IMR-90 (cell line): Measurements from ENCODE around the gene MEIS1. TPM values are rescaled to one million over a fixed set of nuclear protein-coding genes. Genes with fewer than 3 reads are reported as not detected.

Experiments
- ATAC-seq: fragments of 200-7000 bp; cut with Tn5 transposase; 2 replicates; pipeline ENCODE4 v1.9.1; 2020; ENCODE audit warnings: low read depth, mild to moderate bottlenecking, moderate library complexity
- BruUV-seq: library from RNA; stranded (reverse); fragments of 400-500 nt; replicated peaks from 2 replicates; lab custom pipeline; 2021; lab: Mats Ljungman, UMichigan
- CTCF ChIA-PET: fragments of 300-600 bp; formaldehyde crosslinking; extraction: SDS; loops from one replicate; lab custom pipeline; 2021; ENCODE audit warnings: antibody characterized with exemption; lab: Yijun Ruan, JAX
- POLR2A ChIA-PET: fragments of 300-600 bp; sonication (Branson Sonifier 250); formaldehyde crosslinking; loops from one replicate; lab custom pipeline; 2022; ENCODE audit warnings: antibody characterized with exemption; ENCODE audit not compliant: unreplicated experiment; lab: Charles Lee
- DNase-seq: peaks from one replicate; pipeline ENCODE4 v3.0.0; 2013
- H2AFZ ChIP-seq: replicated peaks from 2 replicates; pipeline ENCODE3; 2013; ENCODE audit warnings: low read length, mild to moderate bottlenecking; ENCODE audit not compliant: poor library complexity
- H2AK5ac ChIP-seq: 2 replicates; pipeline ENCODE4 v1.6.1; 2013; ENCODE audit warnings: low read depth, low read length, inconsistent platforms
- H2AK9ac ChIP-seq: replicated peaks from 2 replicates; pipeline ENCODE3; 2013; ENCODE audit warnings: mild to moderate bottlenecking, low read depth, low read length, moderate library complexity; ENCODE audit not compliant: poor library complexity
- H2BK120ac ChIP-seq: 2 replicates; pipeline ENCODE4 v1.6.1; 2013; ENCODE audit warnings: low read depth, low read length, inconsistent platforms
- H2BK15ac ChIP-seq: 3 replicates; pipeline ENCODE4 v1.6.1; 2013; ENCODE audit warnings: low read depth, low read length, inconsistent platforms
- H2BK20ac ChIP-seq: 2 replicates; pipeline ENCODE4 v1.6.1; 2013; ENCODE audit warnings: low read depth, mild to moderate bottlenecking, inconsistent platforms, low read length, moderate library complexity
- H2BK5ac ChIP-seq: 2 replicates; pipeline ENCODE4 v1.6.1; 2013; ENCODE audit warnings: mild to moderate bottlenecking, low read depth, low read length, inconsistent platforms; ENCODE audit not compliant: poor library complexity, severe bottlenecking
- H3K14ac ChIP-seq: replicated peaks from 2 replicates; pipeline ENCODE4 v1.6.1; 2013; ENCODE audit warnings: low read depth, low read length, inconsistent platforms
- H3K18ac ChIP-seq: 2 replicates; pipeline ENCODE4 v1.6.1; 2013; ENCODE audit warnings: low read depth, low read length, control low read depth
- H3K23ac ChIP-seq: 2 replicates; pipeline ENCODE4 v1.6.1; 2013; ENCODE audit warnings: low read depth, low read length, inconsistent platforms
- H3K27ac ChIP-seq: 2 replicates; pipeline ENCODE4 v1.5.1; 2013; ENCODE audit warnings: mild to moderate bottlenecking, control low read depth, low read length; ENCODE audit not compliant: insufficient read depth
- H3K27me3 ChIP-seq: 2 replicates; pipeline ENCODE4 v1.6.1; 2013; ENCODE audit warnings: low read length; ENCODE audit not compliant: control insufficient read depth, insufficient read depth
- H3K36me3 ChIP-seq: 2 replicates; pipeline ENCODE4 v1.6.1; 2013; ENCODE audit warnings: low read length, mixed read lengths; ENCODE audit not compliant: control insufficient read depth, insufficient read depth
- H3K4ac ChIP-seq: 2 replicates; pipeline ENCODE4 v1.6.1; 2013; ENCODE audit warnings: low read depth, low read length, inconsistent platforms
- H3K4me1 ChIP-seq: 2 replicates; pipeline ENCODE4 v1.6.1; 2013; ENCODE audit warnings: low read length, mixed read lengths; ENCODE audit not compliant: control insufficient read depth, insufficient read depth
- H3K4me2 ChIP-seq: 2 replicates; pipeline ENCODE4 v1.6.1; 2013; ENCODE audit warnings: low read depth, mild to moderate bottlenecking, control low read depth, low read length, moderate library complexity
- H3K4me3 ChIP-seq: 2 replicates; pipeline ENCODE4 v1.5.1; 2013; ENCODE audit warnings: low read depth, mild to moderate bottlenecking, control low read depth, low read length, moderate library complexity; ENCODE audit not compliant: insufficient read depth
- H3K56ac ChIP-seq: 2 replicates; pipeline ENCODE4 v1.6.1; 2013; ENCODE audit warnings: low read length, inconsistent platforms; ENCODE audit not compliant: insufficient read depth; ENCODE audit errors: extremely low read depth
- H3K79me1 ChIP-seq, 2 experiments: 2 replicates each; pipeline ENCODE4 v1.6.1; 2013; ENCODE audit warnings: low read length in 2 of 2, inconsistent platforms in 1 of 2, low read depth in 1 of 2
- H3K9ac ChIP-seq: 2 replicates; pipeline ENCODE4 v1.6.1; 2013; ENCODE audit warnings: low read depth, low read length, control low read depth
- H3K9me1 ChIP-seq: 2 replicates; pipeline ENCODE4 v1.6.1; 2013; ENCODE audit warnings: low read length, inconsistent platforms; ENCODE audit not compliant: insufficient read depth
- H3K9me3 ChIP-seq: 2 replicates; pipeline ENCODE4 v1.6.1; 2013; ENCODE audit warnings: low read length; ENCODE audit not compliant: control insufficient read depth, insufficient read depth
- H4K20me1 ChIP-seq: 2 replicates; pipeline ENCODE4 v1.6.1; 2013; ENCODE audit warnings: low read length, inconsistent platforms; ENCODE audit not compliant: insufficient read depth
- H4K5ac ChIP-seq: 2 replicates; pipeline ENCODE4 v1.6.1; 2013; ENCODE audit warnings: mild to moderate bottlenecking, low read depth, low read length, control low read depth
- H4K8ac ChIP-seq, 2 experiments: 2 replicates each; pipeline ENCODE4 v1.6.1; 2013; ENCODE audit warnings: low read depth in 2 of 2, low read length in 2 of 2, control low read depth in 1 of 2, inconsistent platforms in 1 of 2
- H4K91ac ChIP-seq: 2 replicates; pipeline ENCODE4 v1.6.1; 2013; ENCODE audit warnings: low read depth, low read length, inconsistent platforms; ENCODE audit not compliant: insufficient read depth
- CEBPB ChIP-seq: IDR thresholded peaks from 2 replicates; pipeline ENCODE4 v1.6.1; 2012; ENCODE audit warnings: low read depth, low read length, improper control_type of control experiment
- CHD1 ChIP-seq: IDR thresholded peaks from 2 replicates; pipeline ENCODE4 v1.6.1; 2012; ENCODE audit warnings: low read depth, low read length, improper control_type of control experiment
- NFE2L2 ChIP-seq: fragments of 150-350 bp; IDR thresholded peaks from 2 replicates; pipeline ENCODE4 v1.6.1; 2016; ENCODE audit warnings: low read depth, mild to moderate bottlenecking, low read length
- RAD21 ChIP-seq: IDR thresholded peaks from 2 replicates; pipeline ENCODE4 v1.6.1; 2012; ENCODE audit warnings: low read length, improper control_type of control experiment
- WGBS, 2 experiments: methylation state at CpG; one replicate each; pipeline versions ENCODE4 v1.1.5 to v1.1.7; 2013; ENCODE audit warnings: missing lambda C conversion rate in 2 of 2; ENCODE audit not compliant: insufficient read length in 1 of 2; ENCODE audit errors: extremely low coverage in 2 of 2; 5-methylcytosine and 5-hydroxymethylcytosine counted together
- dilution Hi-C: fragments of 300-500 bp; cut with HindIII; formaldehyde crosslinking; loops from one replicate; pipeline ENCODE4 v1.14.3; 2018; ENCODE audit warnings: low sequenced_read_pairs; ENCODE audit not compliant: unreplicated experiment
- in situ Hi-C: fragments of 300-500 bp; cut with MboI; formaldehyde crosslinking; loops from 3 replicates; pipeline ENCODE4 v1.14.3; 2019; ENCODE audit warnings: low sequenced_read_pairs, inconsistent platforms, mixed read lengths
- intact Hi-C: fragments of 100-400 bp; cut with micrococcal nuclease; formaldehyde crosslinking; loops from 2 replicates; pipeline ENCODE4 v1.10.0; 2022
- polyA plus RNA-seq, 3 experiments: library from polyadenylated mRNA; depleted of rRNA; stranded (reverse); fragments of >200 nt; gene quantifications; 2 replicates each; pipeline ENCODE4 v1.2.3, GENCODE V29; 2012; ENCODE audit warnings: low replicate concordance in 1 of 3
- total RNA-seq: library from RNA; depleted of rRNA; stranded (reverse); fragments of >200 nt; gene quantifications from 2 replicates; pipeline ENCODE4 v1.2.3, GENCODE V29; 2012

MEIS1 gene
- total and polyA plus RNA-seq, 2 of the 4 experiments (the other 2 are of a cell fraction), result 54.4 to 157 TPM

GRCh38 chr2:66440708-66441497, 6.0 kb downstream of the MEIS1 start:
- peak overlapping the region; percentile 99 for H4K5ac ChIP-seq
- peak overlapping the region; percentile 15; the same call in 1 of the 2 replicates for H2BK20ac ChIP-seq
- no peaks in the 10 kb centered on the region for H3K79me1 ChIP-seq
- H2BK120ac ChIP-seq, result peak overlapping the region; percentile 87
- H3K9me3 ChIP-seq, result no peaks in the 10 kb centered on the region
- peak overlapping the region; percentile 100 for H3K27ac ChIP-seq
- peak overlapping the region; percentile 100 for H3K9ac ChIP-seq
- H2AK9ac ChIP-seq, result peak overlapping the region; percentile 74
- no peak for ATAC-seq
- peak overlapping the region; percentile 100 for H3K18ac ChIP-seq
- H4K20me1 ChIP-seq, result no peaks in the 10 kb centered on the region
- peaks cover 2% of the 10 kb centered on the region; the same call in 1 of the 2 replicates for H3K4me1 ChIP-seq
- no peaks in the 10 kb centered on the region for H3K9me1 ChIP-seq
- H2BK5ac ChIP-seq, result peak overlapping the region; percentile 98
- intact Hi-C loops (no loop called here), dilution Hi-C loops (loop anchor here (25.0 kb wide), 1 partner anchor 771 kb away; no protein-coding TSS in a partner anchor), in situ Hi-C loops (loop anchor here (25.0 kb wide), 1 partner anchor 1596 kb away; no protein-coding TSS in a partner anchor)
- no CpG with 5 or more reads among the region's 20 CpGs for WGBS, 2 experiments
- H3K56ac ChIP-seq, result peak overlapping the region; percentile 99
- H3K14ac ChIP-seq, result peak overlapping the region; percentile 95
- H3K4me2 ChIP-seq, result peak overlapping the region; percentile 100
- H3K36me3 ChIP-seq, result peaks cover 73% of the 10 kb centered on the region
- peak overlapping the region; percentile 99 for H3K23ac ChIP-seq
- H3K27me3 ChIP-seq, result no peaks in the 10 kb centered on the region
- no peak for DNase-seq
- H2AFZ ChIP-seq, result no peak overlapping the region
- TF ChIP-seq RAD21, result no peak
- TF ChIP-seq NFE2L2, result no peak
- TF ChIP-seq CEBPB, result no peak
- TF ChIP-seq CHD1, result no peak
- POLR2A ChIA-PET, result no interaction called here
- peak overlapping the region; percentile 93 for H3K4ac ChIP-seq
- peak overlapping the region; percentile 93 to 96 for H4K8ac ChIP-seq
- BruUV-seq, result no TSS peak
- peak overlapping the region; percentile 45; the same call in 1 of the 2 replicates for H2AK5ac ChIP-seq
- peak overlapping the region; percentile 99 for H3K4me3 ChIP-seq
- H4K91ac ChIP-seq, result peak overlapping the region; percentile 93
- CTCF ChIA-PET, result interaction anchor here (1.0 kb wide), 1 partner anchor 1210 kb away, joined by 3 read pairs; no protein-coding TSS in a partner anchor
- peak overlapping the region; percentile 68; the same call in 1 of the 3 replicates for H2BK15ac ChIP-seq
